ENCODE data around the gene TRAF5. TPM values are rescaled to one million over a fixed set of nuclear protein-coding genes. Genes with fewer than 3 reads are reported as not detected.

TRAF5 gene
- total and polyA plus RNA-seq, 2 donors (not counting 3 experiments of a cell fraction or from before 2014, with no cell fraction given) = 8.5 to 17.6 TPM

DNA sequence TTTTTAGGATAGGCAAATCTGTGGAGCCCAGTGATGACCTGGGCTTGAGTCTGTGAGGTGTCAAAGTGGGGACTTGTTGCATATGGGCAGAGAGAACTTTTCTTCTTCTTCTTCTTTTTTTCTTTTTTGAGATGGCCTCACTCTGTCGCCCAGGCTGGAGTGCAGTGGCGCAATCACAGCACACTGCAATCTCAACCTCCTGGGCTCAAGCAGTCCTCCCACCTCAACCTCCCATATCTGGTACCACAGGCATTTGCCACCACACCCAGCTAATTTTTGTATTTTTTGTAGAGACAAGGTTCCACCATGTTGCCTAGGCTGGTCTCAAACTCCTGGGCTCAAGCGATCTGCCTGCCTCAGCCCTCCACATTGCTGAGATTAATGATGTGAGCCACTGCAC, 85.0 kb downstream of the TRAF5 start:
- DNase-seq (ENCODE audit: low read depth, low spot score) = no peak
- H3K9me1 ChIP-seq (replicated peaks; ENCODE audit: control insufficient read depth, extremely low read depth, insufficient read depth, low read length) = no peaks in the 10 kb centered on the region
- H3K4me1 ChIP-seq (ENCODE audit: control insufficient read depth, extremely low read depth, insufficient read depth, low read length) = no peaks in the 10 kb centered on the region
- intact Hi-C loops (cut with micrococcal nuclease) (no loop called here), dilution Hi-C loops (cut with MboI; ENCODE audit: extremely low pct_ligation_motif_present, low sequenced_read_pairs) (no loop called here)
- CTCF ChIA-PET = interaction anchor here (1.5 kb wide), 2 partner anchors 65 to 88 kb away, joined by 5 to 6 read pairs; no protein-coding TSS in a partner anchor
- H2AFZ ChIP-seq (ENCODE audit: low read depth, low read length) = no peak overlapping the region
- no peak overlapping the region for H3K9ac ChIP-seq (replicated peaks; ENCODE audit: extremely low read depth, insufficient read depth, low read length)
- no TSS peak for BruUV-seq (replicated peaks)
- no peaks in the 10 kb centered on the region for H4K20me1 ChIP-seq (replicated peaks; ENCODE audit: control insufficient read depth, extremely low read depth, insufficient read depth, low read length)
- TF ChIP-seq EZH2 (IDR thresholded peaks at IDR 0.05; ENCODE audit: borderline replicate concordance, low read depth, low read length, severe bottlenecking) (no peak), MAX (IDR thresholded peaks at IDR 0.05; ENCODE audit: insufficient read depth, insufficient read length) (no peak), POLR2AphosphoS5 (IDR thresholded peaks at IDR 0.05; ENCODE audit: insufficient read depth, low read depth, low read length) (no peak), JUN (IDR thresholded peaks at IDR 0.05; ENCODE audit: borderline replicate concordance, insufficient read depth, insufficient read length, low read depth) (no peak), MYC (IDR thresholded peaks at IDR 0.05; ENCODE audit: low read depth, low read length) (no peak), POLR2A (IDR thresholded peaks at IDR 0.05; ENCODE audit: low read depth, low read length) (no peak), GATA2 (IDR thresholded peaks at IDR 0.05; ENCODE audit: insufficient read depth, insufficient read length, low read depth, low read length) (no peak), FOS (IDR thresholded peaks at IDR 0.05; ENCODE audit: borderline replicate concordance, insufficient read depth, low read length) (no peak)
- TF ChIP-seq, protein P1, sequence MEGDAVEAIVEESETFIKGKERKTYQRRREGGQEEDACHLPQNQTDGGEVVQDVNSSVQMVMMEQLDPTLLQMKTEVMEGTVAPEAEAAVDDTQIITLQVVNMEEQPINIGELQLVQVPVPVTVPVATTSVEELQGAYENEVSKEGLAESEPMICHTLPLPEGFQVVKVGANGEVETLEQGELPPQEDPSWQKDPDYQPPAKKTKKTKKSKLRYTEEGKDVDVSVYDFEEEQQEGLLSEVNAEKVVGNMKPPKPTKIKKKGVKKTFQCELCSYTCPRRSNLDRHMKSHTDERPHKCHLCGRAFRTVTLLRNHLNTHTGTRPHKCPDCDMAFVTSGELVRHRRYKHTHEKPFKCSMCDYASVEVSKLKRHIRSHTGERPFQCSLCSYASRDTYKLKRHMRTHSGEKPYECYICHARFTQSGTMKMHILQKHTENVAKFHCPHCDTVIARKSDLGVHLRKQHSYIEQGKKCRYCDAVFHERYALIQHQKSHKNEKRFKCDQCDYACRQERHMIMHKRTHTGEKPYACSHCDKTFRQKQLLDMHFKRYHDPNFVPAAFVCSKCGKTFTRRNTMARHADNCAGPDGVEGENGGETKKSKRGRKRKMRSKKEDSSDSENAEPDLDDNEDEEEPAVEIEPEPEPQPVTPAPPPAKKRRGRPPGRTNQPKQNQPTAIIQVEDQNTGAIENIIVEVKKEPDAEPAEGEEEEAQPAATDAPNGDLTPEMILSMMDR (IDR thresholded peaks at IDR 0.05; ENCODE audit: extremely low read depth in 1 of 2, insufficient read depth in 1 of 2, low read depth in 1 of 2, low read length in 2 of 2) = no peak
- H3K4me3 ChIP-seq (replicated peaks in 1 of 3; ENCODE audit: insufficient read depth in 1 of 3, low read depth in 1 of 3, low read length in 3 of 3) = no peak overlapping the region
- no peak overlapping the region for H3K4me2 ChIP-seq (ENCODE audit: insufficient read depth, low read length)
- no peak overlapping the region for H3K27ac ChIP-seq (ENCODE audit: insufficient read depth, low read depth, low read length)
- POLR2A ChIA-PET = no interaction called here
- no peaks in the 10 kb centered on the region for H3K27me3 ChIP-seq (ENCODE audit: control insufficient read depth in 2 of 2, insufficient read depth in 2 of 2, low read length in 2 of 2)
- FAIRE-seq = no peak
- no peaks in the 10 kb centered on the region for H3K36me3 ChIP-seq (ENCODE audit: control insufficient read depth in 2 of 2, extremely low read depth in 1 of 2, insufficient read depth in 2 of 2, low read length in 2 of 2)
- no peaks in the 10 kb centered on the region for H3K9me3 ChIP-seq (replicated peaks; ENCODE audit: control insufficient read depth, insufficient read depth, low read length)
- H3K79me2 ChIP-seq (ENCODE audit: control insufficient read depth, insufficient read depth, low read length) = no peaks in the 10 kb centered on the region

All from endothelial cell of umbilical vein (primary cell).